HFFc6 (cell line): ENCODE data around the gene PNPLA7. TPM values are rescaled to one million over a fixed set of nuclear protein-coding genes. Genes with fewer than 3 reads are reported as not detected.

Experiments
- DNase-seq: peaks from one replicate; pipeline ENCODE4 v3.0.0-alpha.2; 2018
- H3K27ac Mint-ChIP-seq: 2 replicates; pipeline ENCODE4 v1.8.0; 2020; ENCODE audit warnings: mild to moderate bottlenecking, mixed read lengths
- H3K27me3 Mint-ChIP-seq: 2 replicates; pipeline ENCODE4 v1.8.0; 2021; ENCODE audit warnings: mild to moderate bottlenecking, moderate library complexity, mixed read lengths; ENCODE audit not compliant: insufficient read depth
- H3K36me3 Mint-ChIP-seq: 2 replicates; pipeline ENCODE4 v1.8.0; 2021; ENCODE audit warnings: low read depth, mixed read lengths
- H3K4me1 Mint-ChIP-seq: 2 replicates; pipeline ENCODE4 v1.8.0; 2020; ENCODE audit warnings: low read depth, mixed read lengths
- H3K4me3 Mint-ChIP-seq: 2 replicates; pipeline ENCODE4 v1.8.0; 2020; ENCODE audit warnings: mild to moderate bottlenecking, moderate library complexity, mixed read lengths
- H3K9me3 Mint-ChIP-seq: 2 replicates; pipeline ENCODE4 v1.8.0; 2020; ENCODE audit warnings: mild to moderate bottlenecking, mixed read lengths
- total RNA-seq, 6 experiments: library from RNA; stranded (reverse); fragmentation: NEBNext Ultra II Directional; extraction: Animal tissue kit (Norgen Biotek cat#: 25700); gene quantifications; 2 replicates in 1 of 6; 3 replicates in 5 of 6; pipeline ENCODE4 v1.2.3, GENCODE V29; 2021
- TF ChIP-seq, protein P1 (sequence below): fragments of 200-600 bp; sonication (generic); IDR thresholded peaks from 2 replicates; pipeline ENCODE4 v1.5.0; 2021; ENCODE audit warnings: antibody characterized with exemption, mild to moderate bottlenecking

The PNPLA7 gene
- total RNA-seq, 6 experiments from 2014 or later = 0.20 to 0.90 (median 0.52) TPM

- DNase-seq = peak; percentile 8
- TF ChIP-seq, protein P1, sequence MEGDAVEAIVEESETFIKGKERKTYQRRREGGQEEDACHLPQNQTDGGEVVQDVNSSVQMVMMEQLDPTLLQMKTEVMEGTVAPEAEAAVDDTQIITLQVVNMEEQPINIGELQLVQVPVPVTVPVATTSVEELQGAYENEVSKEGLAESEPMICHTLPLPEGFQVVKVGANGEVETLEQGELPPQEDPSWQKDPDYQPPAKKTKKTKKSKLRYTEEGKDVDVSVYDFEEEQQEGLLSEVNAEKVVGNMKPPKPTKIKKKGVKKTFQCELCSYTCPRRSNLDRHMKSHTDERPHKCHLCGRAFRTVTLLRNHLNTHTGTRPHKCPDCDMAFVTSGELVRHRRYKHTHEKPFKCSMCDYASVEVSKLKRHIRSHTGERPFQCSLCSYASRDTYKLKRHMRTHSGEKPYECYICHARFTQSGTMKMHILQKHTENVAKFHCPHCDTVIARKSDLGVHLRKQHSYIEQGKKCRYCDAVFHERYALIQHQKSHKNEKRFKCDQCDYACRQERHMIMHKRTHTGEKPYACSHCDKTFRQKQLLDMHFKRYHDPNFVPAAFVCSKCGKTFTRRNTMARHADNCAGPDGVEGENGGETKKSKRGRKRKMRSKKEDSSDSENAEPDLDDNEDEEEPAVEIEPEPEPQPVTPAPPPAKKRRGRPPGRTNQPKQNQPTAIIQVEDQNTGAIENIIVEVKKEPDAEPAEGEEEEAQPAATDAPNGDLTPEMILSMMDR = no peak
- H3K36me3 Mint-ChIP-seq = peaks cover 12% of the 10 kb centered on the region
- peak overlapping the region; percentile 46; the same call in 1 of the 2 replicates for H3K27ac Mint-ChIP-seq
- H3K9me3 Mint-ChIP-seq = peaks cover 21% of the 10 kb centered on the region
- peaks cover 7% of the 10 kb centered on the region; the same call in 1 of the 2 replicates for H3K4me1 Mint-ChIP-seq
- H3K4me3 Mint-ChIP-seq = peak overlapping the region; percentile 53; the same call in 1 of the 2 replicates
- H3K27me3 Mint-ChIP-seq = peaks cover 22% of the 10 kb centered on the region
Observed at GRCh38 chr9:137506702-137507171, 43.5 kb downstream of the PNPLA7 start.

DNA sequence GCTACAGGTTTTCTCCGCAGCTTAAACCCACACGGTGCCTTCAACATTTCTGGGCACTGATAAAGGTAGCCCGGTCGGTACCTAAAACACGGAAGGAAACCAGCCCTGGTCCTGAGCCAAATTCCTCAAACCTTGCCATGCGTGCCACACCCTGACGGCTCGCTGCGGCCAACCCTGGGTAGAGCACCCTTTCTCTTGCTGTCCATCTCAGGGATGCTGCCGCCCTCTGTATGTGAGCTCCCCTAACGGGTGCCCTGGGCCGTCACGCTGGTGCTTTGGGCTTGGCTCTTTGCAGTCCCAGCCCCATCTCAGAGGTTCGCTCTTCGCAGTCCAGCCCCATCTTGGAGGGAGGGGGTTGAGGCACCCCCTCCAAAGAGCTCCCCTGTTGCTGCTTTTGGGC, 43.9 kb downstream of the PNPLA7 start:
- H3K4me3 Mint-ChIP-seq = peak overlapping the region; percentile 53; the same call in 1 of the 2 replicates
- H3K27me3 Mint-ChIP-seq = peaks cover 24% of the 10 kb centered on the region
- peaks cover 9% of the 10 kb centered on the region; the same call in 1 of the 2 replicates for H3K4me1 Mint-ChIP-seq
- H3K27ac Mint-ChIP-seq = no peak overlapping the region
- TF ChIP-seq, protein P1 = no peak
- H3K9me3 Mint-ChIP-seq = peaks cover 26% of the 10 kb centered on the region
- H3K36me3 Mint-ChIP-seq = peaks cover 14% of the 10 kb centered on the region
- DNase-seq = no peak

DNA sequence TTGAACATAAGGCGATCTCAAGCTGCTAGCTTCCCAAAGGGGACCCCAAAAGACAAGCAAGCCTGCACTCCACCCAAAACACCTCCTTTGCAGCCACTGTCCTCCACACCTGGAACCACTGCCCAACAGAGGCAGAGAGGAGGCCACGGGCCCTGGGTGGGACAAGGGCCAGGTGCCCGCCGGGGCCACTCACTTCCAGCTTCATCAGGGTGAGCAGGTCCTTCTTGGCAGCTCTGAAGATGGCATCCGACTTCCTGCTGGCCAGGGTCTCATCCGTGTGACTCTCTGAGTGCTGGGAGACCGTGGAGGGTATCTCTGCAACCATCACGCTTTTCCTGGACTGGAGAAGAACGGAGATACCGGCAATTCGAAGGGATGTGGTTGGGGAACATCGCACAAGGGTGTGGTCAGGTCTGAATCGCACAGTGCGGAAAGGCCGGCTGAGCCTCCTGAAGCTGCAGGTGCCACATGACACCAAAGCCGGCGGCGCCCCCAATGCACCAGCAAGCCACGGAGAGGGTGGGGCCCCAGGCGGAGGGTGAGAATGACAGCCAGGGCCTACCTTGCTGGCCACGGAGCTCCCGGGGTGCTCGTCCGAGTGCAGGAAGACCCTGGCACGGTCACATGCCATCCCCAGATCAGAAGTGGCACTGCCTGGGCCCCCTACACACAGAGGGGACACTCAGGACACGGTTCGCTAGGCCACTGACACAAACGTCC, 44.6 kb downstream of the PNPLA7 start:
- Mint-ChIP-seq H3K9me3 (peaks cover 26% of the 10 kb centered on the region), H3K4me1 (peaks cover 9% of the 10 kb centered on the region; the same call in 1 of the 2 replicates), H3K4me3 (no peak overlapping the region), H3K36me3 (peaks cover 14% of the 10 kb centered on the region), H3K27me3 (peaks cover 26% of the 10 kb centered on the region), H3K27ac (no peak overlapping the region)
- no peak for DNase-seq
- TF ChIP-seq, protein P1 = no peak

DNA sequence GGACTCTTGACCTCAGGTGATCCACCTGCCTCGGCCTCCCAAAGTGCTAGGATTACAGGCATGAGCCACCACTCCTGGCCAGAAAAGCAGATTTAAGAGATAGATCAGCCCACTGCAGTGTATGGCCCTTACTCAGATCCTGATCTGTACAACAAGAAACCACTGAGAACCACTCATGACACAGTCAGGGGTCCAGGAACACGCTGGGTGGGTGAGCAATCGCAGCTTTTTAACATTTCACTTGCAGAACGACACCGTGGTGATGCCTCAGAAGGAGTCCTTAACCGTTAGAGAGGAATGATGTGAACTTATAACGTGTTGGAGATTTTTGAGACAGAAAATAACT, 45.8 kb downstream of the PNPLA7 start:
- TF ChIP-seq, protein P1 = no peak
- peaks cover 12% of the 10 kb centered on the region for H3K36me3 Mint-ChIP-seq
- H3K4me3 Mint-ChIP-seq = no peak overlapping the region
- H3K27ac Mint-ChIP-seq = no peak overlapping the region
- H3K9me3 Mint-ChIP-seq = peaks cover 26% of the 10 kb centered on the region
- H3K27me3 Mint-ChIP-seq = peaks cover 29% of the 10 kb centered on the region
- no peak for DNase-seq
- peaks cover 9% of the 10 kb centered on the region; the same call in 1 of the 2 replicates for H3K4me1 Mint-ChIP-seq

GRCh38 chr9:137502008-137502911, 47.9 kb downstream of the PNPLA7 start:
- Mint-ChIP-seq H3K4me1 (peaks cover 9% of the 10 kb centered on the region; the same call in 1 of the 2 replicates), H3K4me3 (peak overlapping the region; percentile 78), H3K36me3 (peaks cover 9% of the 10 kb centered on the region), H3K27me3 (peaks cover 31% of the 10 kb centered on the region), H3K9me3 (peaks cover 26% of the 10 kb centered on the region), H3K27ac (peak overlapping the region; percentile 69; the same call in 1 of the 2 replicates)
- TF ChIP-seq, protein P1 = no peak
- DNase-seq = no peak
